GM20000 (cell line): Measurements from ENCODE around the gene EEF1A2.
A peak's percentile ranks its signal among the peaks of the same experiment; 100 is the strongest.

Experiments
- DNase-seq: peaks from one replicate; pipeline ENCODE4 v3.0.0; 2012; ENCODE audit warnings: low spot score
- TF ChIP-seq, protein P1 (sequence below): IDR thresholded peaks from 2 replicates; pipeline ENCODE4 v1.5.1; 2012; ENCODE audit warnings: mild to moderate bottlenecking, control low read depth; ENCODE audit errors: extremely low read depth, missing control alignments

EEF1A2 gene

GRCh38 chr20:63544241-63544957, 45.5 kb upstream of the EEF1A2 start:
- TF ChIP-seq, protein P1, sequence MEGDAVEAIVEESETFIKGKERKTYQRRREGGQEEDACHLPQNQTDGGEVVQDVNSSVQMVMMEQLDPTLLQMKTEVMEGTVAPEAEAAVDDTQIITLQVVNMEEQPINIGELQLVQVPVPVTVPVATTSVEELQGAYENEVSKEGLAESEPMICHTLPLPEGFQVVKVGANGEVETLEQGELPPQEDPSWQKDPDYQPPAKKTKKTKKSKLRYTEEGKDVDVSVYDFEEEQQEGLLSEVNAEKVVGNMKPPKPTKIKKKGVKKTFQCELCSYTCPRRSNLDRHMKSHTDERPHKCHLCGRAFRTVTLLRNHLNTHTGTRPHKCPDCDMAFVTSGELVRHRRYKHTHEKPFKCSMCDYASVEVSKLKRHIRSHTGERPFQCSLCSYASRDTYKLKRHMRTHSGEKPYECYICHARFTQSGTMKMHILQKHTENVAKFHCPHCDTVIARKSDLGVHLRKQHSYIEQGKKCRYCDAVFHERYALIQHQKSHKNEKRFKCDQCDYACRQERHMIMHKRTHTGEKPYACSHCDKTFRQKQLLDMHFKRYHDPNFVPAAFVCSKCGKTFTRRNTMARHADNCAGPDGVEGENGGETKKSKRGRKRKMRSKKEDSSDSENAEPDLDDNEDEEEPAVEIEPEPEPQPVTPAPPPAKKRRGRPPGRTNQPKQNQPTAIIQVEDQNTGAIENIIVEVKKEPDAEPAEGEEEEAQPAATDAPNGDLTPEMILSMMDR = no peak
- no peak for DNase-seq

- TF ChIP-seq, protein P1 = no peak
- no peak for DNase-seq
Observed at GRCh38 chr20:63543733-63544132, 44.9 kb upstream of the EEF1A2 start.

GRCh38 chr20:63543131-63543530, 44.2 kb upstream of the EEF1A2 start:
- TF ChIP-seq, protein P1 = no peak
- DNase-seq = no peak

- peak; percentile 89 for DNase-seq
- TF ChIP-seq, protein P1 = no peak
Observed at GRCh38 chr20:63542696-63543095, 43.8 kb upstream of the EEF1A2 start.

GRCh38 chr20:63542031-63542559, 43.2 kb upstream of the EEF1A2 start:
- no peak for DNase-seq

GRCh38 chr20:63541371-63541770, 42.5 kb upstream of the EEF1A2 start:
- no peak for DNase-seq
- TF ChIP-seq, protein P1 = no peak

More at GRCh38 chr20:63542031-63542559, 43.2 kb upstream of the EEF1A2 start:
- TF ChIP-seq, protein P1 = no peak

- TF ChIP-seq, protein P1 = no peak
- DNase-seq = no peak
Observed at GRCh38 chr20:63540417-63541186, 41.7 kb upstream of the EEF1A2 start.
